ENCODE measurements around the gene ZMIZ1.

Gene ZMIZ1

DNA sequence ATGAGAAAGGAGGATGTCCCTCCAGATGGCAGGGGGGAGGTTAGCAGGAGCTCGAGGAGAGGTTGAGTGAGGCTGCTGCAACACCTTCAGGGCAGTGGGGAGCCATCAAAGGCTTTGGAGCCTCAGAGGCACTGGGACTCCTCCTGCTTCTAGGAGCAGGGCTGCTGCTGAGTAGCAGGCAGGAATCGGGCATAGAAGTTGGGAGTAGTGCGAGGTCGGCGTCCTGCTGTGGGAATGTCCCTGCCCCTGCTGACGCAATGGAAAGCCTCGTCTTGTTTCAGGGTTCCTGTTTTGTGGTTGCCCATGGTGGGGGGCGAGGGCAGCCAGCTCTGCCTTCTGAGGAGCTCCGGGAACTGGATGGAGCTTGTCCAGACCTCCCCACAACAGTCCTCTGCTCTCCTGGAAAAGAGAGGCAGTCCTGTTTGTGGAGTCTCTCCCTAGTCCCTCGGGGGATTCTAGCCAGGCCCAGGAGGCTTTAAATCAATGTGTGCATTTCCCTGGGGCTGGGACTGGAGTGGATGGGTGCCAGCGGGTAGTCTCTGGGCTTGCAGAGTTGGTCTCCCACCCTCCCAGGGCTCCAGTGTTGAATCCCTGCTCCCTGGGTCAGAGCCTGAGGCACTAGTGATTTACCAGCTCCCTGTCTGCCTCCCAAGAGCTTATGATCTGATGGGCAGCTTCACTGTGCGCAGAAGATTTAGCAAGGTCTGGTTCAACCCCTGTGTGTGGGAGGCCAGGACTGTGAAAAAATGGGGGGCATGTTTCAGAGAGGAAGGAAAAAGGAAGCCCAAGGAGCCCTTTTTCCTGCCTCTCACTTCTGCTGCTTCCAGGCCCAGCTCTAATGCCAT lies 179.8 kb downstream of the ZMIZ1 start:
- no peak for DNase-seq (ENCODE audit: low spot score)

DNA sequence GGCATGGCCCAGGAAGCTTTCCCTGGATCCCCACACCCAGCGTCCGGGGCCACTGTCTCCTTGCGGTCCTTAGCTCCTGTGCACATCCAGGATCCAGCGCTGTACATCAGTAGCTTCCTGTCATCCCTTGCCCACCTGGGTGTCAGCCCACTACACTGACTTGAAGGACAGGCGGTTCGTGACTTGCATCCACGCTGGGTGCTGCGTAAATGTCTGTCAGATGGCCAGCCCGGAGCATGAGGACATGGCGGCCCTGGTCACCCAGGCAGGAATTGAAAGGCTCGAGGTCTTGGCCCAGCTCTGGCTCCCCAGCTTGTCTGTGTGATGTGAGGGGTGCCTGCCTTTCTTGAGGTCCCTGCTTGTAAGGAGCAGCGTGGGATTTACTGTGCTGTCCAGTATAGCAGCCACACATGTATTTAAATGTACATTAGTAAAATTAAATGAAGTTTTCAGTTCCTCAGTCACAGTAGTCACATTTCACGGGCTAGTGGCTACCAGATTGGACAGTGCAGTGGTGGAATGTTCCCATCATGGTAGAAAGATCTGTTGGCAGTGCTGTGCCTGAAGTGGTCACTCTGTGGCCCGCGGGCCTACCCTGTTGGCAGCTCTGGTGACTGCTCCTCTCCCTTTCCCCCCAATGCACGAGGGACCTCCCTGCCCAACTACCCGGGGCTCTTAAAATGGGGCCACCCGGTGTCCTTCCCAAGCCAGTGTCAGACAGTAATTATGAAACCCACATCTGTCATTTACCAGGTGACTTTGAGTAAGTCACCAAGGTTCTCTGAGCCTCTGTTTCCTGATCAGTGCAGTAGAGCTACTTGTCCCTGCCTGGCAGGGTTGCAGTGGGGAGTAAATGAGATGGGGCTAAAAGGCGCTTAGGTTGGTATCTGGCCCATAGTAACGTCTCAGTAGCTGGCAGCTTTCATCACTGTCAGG lies 180.7 kb downstream of the ZMIZ1 start:
- DNase-seq (ENCODE audit: low spot score), result no peak

DNA sequence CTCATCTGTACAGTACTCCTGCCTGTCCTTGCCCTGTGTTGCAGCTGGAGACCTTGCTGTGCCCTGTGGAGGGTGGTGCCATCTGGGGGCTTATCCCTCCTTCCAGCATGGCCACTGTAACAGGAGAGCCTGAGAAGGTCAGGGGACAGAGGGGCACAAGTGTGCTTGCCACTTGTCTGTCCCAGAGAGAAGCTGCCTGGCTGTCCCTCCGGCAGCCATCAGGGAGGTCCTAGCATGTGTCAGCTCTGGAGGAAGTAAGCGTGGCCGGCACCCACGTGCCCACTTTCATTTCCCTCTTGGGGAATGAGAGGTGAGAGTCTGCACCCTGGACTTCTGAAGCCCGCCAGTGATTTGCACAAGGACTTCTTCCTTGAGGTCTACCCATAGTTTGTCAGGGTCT lies 181.5 kb downstream of the ZMIZ1 start:
- no peak for DNase-seq (ENCODE audit: low spot score)

DNA sequence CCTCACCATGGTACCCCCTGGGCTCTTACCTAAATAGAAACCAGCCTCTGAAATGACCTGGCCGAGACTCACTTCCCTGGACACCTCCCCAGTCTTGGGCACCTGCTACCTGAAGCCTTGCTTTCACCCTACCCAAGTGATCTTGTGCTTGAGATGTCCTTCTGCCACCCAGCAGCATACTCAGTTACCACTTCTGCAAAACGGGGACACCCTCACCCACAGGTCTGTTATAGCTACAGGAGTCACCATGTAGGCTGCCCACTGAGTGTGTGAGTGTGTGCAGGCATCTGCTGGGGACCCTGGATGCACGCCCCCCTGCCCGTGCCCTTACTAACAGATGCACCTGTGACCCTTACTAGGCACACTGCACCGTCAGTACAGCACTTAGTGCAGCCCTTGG lies 183.7 kb downstream of the ZMIZ1 start:
- DNase-seq (ENCODE audit: low spot score), result no peak

DNA sequence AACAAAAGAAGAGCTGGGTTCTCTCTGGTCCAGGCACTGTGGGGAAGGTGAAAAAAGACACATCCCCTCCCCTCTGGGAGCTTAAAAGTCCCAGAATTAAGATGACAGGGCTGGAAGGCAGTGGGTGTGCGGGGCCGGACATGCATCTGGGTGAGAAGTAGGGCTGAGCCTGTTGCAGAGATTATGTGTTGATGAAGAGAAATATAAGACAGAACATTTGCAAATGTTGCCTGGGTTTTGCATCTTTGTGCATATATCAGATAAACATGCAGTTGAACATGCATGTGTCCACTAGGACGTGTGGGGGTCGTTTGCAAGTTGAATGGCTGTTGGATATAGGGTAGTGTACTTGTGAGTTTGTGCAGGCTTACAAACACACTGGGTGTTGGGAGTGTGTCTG lies 184.2 kb downstream of the ZMIZ1 start:
- no peak for DNase-seq (ENCODE audit: low spot score)

DNA sequence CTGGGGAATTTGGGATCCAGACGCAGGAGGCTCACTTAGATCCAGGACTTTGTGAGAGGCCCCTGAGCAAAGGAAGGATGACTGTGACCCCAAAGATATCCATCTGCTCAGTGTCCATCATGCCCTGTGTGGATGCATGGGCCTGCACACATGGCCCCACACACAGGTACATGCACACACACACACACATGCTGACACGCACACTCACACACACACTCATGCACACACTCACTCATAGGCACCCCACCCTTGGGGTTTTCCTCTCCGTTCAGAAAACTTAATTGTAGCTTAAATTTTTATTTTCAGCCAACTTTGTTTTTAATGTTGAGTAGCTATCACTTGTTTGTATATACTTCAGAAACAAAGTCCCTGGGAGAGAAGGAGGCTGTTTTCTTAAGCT lies 184.9 kb downstream of the ZMIZ1 start:
- no peak for DNase-seq (ENCODE audit: low spot score)

DNA sequence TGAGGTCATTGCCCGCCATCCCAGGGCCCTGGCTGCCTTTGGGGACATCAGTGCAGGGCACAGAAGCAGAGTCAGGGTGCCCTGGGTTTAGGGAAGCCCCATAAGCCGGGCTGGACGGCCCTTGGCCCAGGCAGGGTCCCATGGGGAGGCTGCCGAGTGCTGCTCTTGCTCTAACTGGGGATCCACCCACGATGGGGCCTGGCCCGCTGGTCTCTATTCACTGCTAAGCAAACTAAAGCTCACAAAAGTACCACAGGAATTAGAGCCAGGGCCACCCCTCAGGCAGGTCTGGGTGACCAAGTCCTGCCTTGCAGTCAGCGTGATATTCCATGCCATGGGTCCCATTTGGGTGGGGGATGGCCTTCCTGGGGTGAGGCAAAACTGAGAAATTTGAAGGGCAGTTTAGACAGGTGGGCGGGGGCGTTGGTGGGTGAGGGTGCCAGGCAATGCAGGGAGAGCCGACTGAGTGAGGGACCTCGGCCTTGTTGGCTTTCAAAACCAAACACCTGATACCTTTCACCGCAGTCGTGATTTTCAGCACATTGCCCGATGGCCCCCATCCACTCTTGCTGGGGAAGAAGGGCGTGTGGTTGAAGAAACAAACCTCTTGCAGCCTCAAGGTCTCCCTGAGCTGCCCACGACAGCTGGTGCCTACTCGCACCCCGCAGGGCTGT lies 185.7 kb downstream of the ZMIZ1 start:
- no peak for DNase-seq (ENCODE audit: low spot score)

DNA sequence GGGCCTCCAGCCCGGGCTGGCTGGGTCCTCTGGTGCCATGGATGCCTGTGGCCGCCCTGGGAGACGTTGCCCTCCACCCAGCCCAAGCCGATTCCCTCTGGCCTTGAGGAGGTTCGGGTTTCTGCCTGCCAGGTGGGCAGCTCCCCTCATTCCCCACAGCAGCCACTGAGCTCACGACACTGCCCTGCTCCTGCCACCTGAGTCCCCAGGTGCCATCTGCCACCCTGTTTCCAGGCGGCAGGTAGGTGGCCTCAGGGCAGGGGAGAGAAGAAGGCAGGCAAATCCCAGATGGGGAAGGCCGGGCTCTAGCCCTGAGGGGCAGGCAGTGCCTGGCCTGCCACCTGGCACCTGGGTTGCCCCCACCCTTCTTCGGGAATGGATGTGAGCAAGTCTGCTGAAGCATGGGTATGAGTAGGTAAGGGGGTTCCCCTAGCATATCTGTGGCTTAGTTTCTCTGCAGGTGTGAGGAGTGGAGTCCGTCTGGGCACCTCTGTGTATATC lies 186.3 kb downstream of the ZMIZ1 start:
- no peak for DNase-seq (ENCODE audit: low spot score)

DNA sequence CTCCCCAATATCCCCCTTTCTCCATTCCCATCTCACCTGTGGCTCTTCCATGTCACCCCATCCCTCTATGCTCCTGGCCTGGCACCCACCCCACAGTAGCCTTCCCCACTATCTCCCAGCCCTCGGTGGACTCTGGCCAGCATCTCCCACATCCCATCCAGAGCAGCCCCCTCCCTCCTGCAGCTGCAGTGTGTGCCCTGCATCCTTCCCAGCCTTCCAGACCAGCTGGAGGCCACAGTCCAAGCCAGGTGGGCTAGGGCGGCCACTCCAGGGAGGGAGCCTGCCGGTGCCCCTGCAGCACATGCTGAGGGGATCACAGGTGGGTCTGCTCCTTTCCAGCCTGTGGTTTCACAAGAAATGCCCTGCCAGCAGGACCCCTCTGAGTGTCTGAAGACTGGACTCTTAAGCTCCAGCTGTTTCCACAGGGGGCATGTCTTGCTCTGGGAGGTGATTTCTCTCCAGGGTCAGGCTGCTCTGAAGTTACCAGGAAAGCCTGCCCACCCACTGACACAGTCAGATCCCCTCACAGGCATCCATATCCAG lies 187.6 kb downstream of the ZMIZ1 start:
- DNase-seq (ENCODE audit: low spot score), result no peak

DNA sequence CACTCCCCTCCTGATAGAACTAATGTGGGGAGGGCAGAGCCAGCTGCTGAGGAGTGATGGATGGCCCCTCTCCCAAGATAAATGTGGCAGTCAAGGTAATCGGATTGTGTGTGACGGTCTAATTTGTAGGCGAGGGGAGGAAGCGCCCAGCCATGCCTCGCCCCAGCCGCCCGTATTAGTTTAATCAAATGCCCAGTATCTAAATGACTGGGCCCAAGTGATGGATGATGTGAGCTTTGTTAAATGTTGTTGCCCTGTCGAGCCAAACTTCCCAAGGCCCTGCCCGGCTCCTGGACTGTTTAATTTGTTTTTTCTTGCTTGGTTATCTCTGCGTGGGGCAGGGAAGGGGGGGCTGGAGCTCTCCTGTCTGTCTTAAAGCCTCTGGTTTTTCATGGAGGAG lies 190.1 kb downstream of the ZMIZ1 start:
- no peak for DNase-seq (ENCODE audit: low spot score)

DNA sequence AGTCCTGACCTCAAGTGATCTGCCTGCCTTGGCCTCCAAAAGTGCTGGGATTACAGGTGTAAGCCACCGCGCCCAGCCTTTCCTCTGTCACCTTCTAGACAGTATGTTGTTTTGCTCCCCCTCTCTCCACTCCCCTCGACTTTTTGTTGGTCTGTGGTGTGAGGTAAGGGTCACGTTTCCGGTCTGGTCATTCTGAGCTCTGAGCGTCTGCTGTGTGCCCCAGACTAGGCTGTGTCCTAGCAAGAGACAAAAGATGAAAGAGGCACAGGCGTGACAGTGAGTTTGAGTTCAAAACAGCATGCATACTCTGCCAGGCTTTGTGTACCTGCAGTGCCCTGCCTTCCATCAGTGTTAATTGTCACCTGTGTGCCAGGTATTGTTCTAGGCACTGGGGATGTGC lies 191.1 kb downstream of the ZMIZ1 start:
- DNase-seq (ENCODE audit: low spot score), result no peak

DNA sequence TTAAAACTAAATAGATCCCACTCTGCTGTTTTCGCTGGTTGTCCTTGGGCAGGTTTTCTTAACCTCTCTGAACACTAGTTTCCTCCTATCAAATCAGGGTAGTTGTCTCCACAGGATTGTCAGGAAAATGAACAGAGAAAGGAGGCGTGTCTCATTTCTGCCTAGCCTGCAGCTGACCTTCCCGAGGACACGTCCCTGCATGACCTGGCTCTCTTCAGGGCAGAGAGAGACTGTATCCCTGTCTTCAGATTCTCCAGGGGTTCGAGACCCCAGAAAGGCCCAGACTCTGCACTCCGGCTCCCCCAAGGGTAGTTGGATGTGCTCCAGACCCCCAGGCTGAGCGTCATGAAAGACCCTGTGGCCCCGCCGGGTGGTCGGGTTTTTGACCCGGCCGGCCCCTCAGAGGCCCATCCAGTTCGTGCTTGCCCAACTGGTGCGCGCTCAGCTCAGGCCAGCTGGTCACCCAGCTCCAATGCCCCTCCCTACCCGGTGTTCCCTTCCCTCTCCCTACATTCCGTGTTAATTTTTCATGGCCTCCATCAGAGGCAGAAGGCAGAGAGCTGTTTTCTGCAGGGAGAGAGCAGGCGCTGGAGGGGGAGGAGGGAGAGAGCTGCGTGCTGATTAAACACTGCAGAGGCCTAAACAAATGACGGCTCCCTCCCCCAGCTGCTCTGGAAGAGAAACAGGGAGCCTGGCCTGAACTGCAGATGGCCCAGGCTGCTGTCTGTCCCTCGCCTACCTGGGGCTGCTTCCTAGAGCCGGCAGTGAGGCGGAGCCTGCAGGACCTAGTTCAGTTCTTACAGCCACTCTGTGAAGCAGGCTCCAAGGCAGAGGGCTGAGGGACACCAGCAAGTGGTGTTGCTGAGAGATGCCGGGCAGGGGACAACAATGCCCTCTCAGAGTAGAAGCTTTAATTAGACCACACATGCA lies 192.3 kb downstream of the ZMIZ1 start:
- no peak for DNase-seq (ENCODE audit: low spot score)

DNA sequence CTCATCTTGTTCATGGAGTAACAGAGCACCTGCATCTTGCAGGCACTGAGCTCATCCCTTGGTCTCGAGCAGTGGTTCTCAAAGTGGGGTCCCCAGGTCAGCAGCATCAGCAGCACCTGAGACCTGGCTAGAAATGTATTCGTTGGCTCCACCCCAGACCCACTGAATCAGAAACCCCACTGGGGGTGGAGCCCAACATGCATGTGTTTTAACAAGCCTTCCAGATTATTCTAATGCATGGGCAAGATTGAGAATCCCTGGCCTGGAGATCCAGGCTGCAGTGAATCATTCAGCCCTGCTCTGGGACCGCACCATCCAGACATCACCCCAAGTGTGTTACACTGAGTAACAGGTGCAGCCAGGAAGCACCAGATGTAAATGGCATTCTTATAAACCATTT lies 193.4 kb downstream of the ZMIZ1 start:
- no peak for DNase-seq (ENCODE audit: low spot score)

DNA sequence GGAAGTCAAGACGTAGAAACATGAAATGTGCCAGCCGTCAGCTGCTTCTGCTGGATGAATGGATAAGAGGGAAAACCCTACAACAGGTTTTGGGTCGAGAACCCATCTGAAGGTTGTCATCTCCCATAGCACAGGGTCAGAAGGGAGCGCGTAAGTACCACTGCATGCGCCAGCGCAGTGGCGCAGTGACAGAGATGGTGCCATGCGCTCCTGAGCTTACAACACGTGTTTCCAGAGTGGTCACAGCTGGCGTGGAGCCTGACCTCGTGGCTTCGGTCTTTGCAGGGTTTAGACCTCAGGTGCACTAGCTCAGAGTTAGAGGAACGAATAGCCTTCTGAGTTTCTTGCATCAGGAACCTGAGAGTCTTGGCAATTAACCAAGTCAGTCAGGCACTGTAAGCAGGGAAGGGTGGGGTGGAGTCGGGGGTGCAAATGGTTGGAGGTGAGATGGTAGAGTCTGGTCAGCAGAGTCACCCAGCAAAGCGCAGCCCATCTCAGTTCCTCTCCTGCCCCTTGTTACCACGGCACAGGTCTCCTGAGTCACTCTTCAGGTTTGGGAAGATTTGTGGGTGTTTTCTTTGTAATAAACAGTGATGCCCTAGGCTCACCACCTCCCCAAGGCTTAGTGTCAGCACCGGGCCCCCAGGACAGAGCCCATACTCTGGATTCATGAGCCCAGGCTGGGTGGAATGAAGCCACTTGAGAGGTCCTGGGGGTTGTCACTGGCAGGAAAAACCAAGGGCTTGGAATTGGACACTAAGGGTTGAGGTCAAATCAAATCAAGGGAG lies 194.4 kb downstream of the ZMIZ1 start:
- DNase-seq (ENCODE audit: low spot score), result no peak

DNA sequence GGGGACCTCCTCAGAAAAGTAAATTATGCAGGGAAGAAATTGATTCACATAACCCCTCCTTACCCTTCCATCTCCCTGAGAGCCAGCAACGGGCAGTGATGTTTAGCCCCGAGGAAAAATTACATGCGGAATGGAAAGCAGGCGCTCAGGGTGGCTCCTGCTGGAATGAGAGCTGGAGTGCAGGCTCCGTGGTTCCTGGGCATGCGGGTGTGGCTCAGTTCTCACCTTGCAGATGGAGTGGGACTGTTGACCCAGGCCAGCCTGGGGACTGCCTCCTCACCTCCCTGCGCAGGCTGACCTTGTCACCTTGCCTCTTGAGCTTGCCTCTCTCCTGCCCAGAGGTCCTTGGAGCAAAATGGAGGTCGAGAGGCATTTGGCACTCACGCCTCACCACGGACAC lies 195.2 kb downstream of the ZMIZ1 start:
- no peak for DNase-seq (ENCODE audit: low spot score)

DNA sequence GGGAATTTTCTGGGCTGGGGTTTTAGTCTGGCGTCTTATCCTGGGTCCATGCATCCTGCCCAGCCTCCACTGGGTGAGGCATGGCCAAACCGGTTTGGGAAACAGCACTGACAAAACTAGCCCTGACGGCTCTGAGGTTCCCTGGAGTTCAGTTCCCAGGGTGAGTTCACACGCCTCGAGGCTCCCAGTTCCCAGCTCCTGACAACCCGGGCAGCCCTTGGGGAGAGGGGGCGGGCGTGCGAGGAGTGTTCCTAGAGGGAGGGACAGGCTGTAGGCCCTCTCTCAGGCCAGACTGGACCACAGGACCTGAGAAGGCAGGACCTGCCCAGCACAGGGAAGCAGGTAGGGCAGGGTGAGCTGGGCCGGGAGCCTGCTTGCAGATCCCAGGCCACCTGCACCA lies 196.2 kb downstream of the ZMIZ1 start:
- DNase-seq (ENCODE audit: low spot score), result no peak

DNA sequence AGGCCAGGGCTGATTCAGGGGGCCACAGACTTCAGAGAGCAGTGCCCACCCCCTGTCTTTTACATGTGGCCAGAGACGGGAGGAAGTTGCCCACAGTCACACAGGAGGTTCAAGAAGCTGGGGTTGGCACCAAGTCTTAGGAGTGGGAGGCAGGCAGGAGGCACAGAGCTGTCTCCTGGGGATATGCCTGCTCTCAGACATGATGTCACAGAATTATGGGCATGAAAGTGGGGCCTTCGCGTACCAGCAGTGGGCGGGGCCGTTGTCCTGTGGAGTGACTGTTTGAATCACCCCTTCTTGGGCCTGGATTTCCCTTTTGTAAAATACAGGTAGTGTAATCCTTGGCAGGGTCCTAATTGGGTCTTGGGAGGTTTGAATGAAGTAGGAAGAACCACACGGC lies 197.3 kb downstream of the ZMIZ1 start:
- DNase-seq (ENCODE audit: low spot score), result no peak

DNA sequence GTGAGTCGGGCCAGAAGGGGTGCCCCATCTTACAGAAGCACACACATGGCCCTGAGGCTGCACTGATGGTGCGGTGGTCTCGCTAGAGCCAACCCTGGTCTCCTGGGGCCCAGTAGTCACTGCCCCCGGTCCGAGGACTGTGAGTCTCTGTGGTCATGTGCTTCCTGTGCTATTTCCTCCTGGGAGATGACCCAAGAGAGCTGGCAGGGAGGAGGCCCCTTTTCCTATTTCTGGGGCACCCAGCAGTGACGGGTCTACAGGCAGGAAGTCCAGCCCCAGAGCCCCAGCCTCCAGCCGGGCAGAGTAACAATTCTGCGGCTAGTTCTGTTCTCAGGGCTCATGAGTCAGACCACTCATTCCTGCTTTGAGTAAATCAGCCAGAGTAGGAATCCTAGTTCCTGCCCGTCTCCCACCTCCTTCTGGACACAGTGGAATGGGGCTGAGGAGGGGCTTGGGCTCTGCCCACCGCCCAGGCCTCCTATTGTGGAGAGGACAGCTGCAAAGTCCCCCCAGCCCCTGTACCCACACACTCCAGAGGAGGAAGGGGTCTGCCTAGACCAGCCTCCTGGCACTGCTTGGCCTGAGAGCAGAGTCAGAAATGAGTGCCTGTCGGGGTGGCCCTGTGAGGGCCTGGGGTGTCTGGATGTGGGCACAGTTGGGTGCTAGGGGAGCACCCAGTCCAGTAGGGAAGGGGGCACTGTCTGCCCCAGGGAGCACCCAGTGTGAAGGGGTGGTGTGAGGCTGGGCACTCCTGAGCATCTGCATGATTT lies 198.0 kb downstream of the ZMIZ1 start:
- peak; percentile 19 for DNase-seq (ENCODE audit: low spot score)

DNA sequence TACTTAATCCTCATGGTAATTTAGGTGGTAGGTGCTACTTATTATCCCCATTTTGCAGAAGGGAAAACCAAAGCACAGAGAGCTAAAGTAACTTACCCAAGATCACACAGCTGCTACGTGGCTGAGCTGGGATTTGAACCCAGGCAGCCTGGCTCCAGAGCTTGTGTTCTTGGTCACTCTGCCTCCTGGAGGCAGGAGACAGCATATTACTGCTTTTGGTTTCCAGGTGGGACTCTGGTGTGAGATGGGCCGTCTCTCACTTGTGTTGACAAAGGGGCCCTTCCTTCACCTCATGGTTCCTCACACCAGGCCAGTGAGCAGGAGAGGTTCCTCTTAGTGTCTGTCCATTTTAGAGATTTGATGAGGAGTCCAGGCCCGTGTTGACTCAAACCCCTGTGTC lies 198.7 kb downstream of the ZMIZ1 start:
- no peak for DNase-seq (ENCODE audit: low spot score)

Measured in CD4-positive, alpha-beta T cell treated with Interleukin-15 for 4 hours (primary cell).